ENCODE data around the gene QKI.

QKI gene

GRCh38 chr6:163533443-163533842, 118.9 kb downstream of the QKI start:
- no peak for DNase-seq (ENCODE audit: low spot score)

- no peak for DNase-seq (ENCODE audit: low spot score)
Observed at GRCh38 chr6:163536770-163537169, 122.3 kb downstream of the QKI start.

GRCh38 chr6:163538331-163538730, 123.8 kb downstream of the QKI start:
- no peak for DNase-seq (ENCODE audit: low spot score)

- DNase-seq (ENCODE audit: low spot score): no peak
Observed at GRCh38 chr6:163539101-163539762, 124.7 kb downstream of the QKI start.

- DNase-seq (ENCODE audit: low spot score): peak; percentile 25
Observed at GRCh38 chr6:163543321-163543720, 128.8 kb downstream of the QKI start.

GRCh38 chr6:163545370-163545769, 130.9 kb downstream of the QKI start:
- no peak for DNase-seq (ENCODE audit: low spot score)

- DNase-seq (ENCODE audit: low spot score): no peak
Observed at GRCh38 chr6:163547287-163547686, 132.8 kb downstream of the QKI start.

- no peak for DNase-seq (ENCODE audit: low spot score)
Observed at GRCh38 chr6:163548624-163549023, 134.1 kb downstream of the QKI start.

GRCh38 chr6:163554032-163554431, 139.5 kb downstream of the QKI start:
- DNase-seq (ENCODE audit: low spot score): no peak

- DNase-seq (ENCODE audit: low spot score): peak; percentile 47
Observed at GRCh38 chr6:163554663-163555062, 140.1 kb downstream of the QKI start.

- no peak for DNase-seq (ENCODE audit: low spot score)
Observed at GRCh38 chr6:163559661-163560060, 145.1 kb downstream of the QKI start.

- no peak for DNase-seq (ENCODE audit: low spot score)
Observed at GRCh38 chr6:163563318-163563717, 148.8 kb downstream of the QKI start.

GRCh38 chr6:163564534-163564933, 150.0 kb downstream of the QKI start:
- DNase-seq (ENCODE audit: low spot score): no peak

- no peak for DNase-seq (ENCODE audit: low spot score)
Observed at GRCh38 chr6:163565140-163565539, 150.6 kb downstream of the QKI start.

GRCh38 chr6:163566056-163566455, 151.5 kb downstream of the QKI start:
- no peak for DNase-seq (ENCODE audit: low spot score)

GRCh38 chr6:163568275-163568674, 153.8 kb downstream of the QKI start:
- no peak for DNase-seq (ENCODE audit: low spot score)

GRCh38 chr6:163570579-163571231, 156.2 kb downstream of the QKI start:
- DNase-seq (ENCODE audit: low spot score): no peak

- no peak for DNase-seq (ENCODE audit: low spot score)
Observed at GRCh38 chr6:163571730-163572129, 157.2 kb downstream of the QKI start.

GRCh38 chr6:163572612-163573011, 158.1 kb downstream of the QKI start:
- no peak for DNase-seq (ENCODE audit: low spot score)

- DNase-seq (ENCODE audit: low spot score): no peak
Observed at GRCh38 chr6:163573503-163574179, 159.1 kb downstream of the QKI start.

- DNase-seq (ENCODE audit: low spot score): no peak
Observed at GRCh38 chr6:163576114-163576513, 161.6 kb downstream of the QKI start.

- DNase-seq (ENCODE audit: low spot score): no peak
Observed at GRCh38 chr6:163577404-163577803, 162.9 kb downstream of the QKI start.

GRCh38 chr6:163579111-163579879, 164.8 kb downstream of the QKI start:
- no peak for DNase-seq (ENCODE audit: low spot score)

Data from D341Med (cell line).